GM21526 (cell line): ENCODE data around the gene MCRS1.

Source experiments
- ATAC-seq: cut with Tn5 transposase; IDR thresholded peaks from one replicate; pipeline ENCODE4 v1.9.1; 2021; ENCODE audit warnings: moderate library complexity; ENCODE audit not compliant: unreplicated experiment, low FRiP score

MCRS1 gene

DNA sequence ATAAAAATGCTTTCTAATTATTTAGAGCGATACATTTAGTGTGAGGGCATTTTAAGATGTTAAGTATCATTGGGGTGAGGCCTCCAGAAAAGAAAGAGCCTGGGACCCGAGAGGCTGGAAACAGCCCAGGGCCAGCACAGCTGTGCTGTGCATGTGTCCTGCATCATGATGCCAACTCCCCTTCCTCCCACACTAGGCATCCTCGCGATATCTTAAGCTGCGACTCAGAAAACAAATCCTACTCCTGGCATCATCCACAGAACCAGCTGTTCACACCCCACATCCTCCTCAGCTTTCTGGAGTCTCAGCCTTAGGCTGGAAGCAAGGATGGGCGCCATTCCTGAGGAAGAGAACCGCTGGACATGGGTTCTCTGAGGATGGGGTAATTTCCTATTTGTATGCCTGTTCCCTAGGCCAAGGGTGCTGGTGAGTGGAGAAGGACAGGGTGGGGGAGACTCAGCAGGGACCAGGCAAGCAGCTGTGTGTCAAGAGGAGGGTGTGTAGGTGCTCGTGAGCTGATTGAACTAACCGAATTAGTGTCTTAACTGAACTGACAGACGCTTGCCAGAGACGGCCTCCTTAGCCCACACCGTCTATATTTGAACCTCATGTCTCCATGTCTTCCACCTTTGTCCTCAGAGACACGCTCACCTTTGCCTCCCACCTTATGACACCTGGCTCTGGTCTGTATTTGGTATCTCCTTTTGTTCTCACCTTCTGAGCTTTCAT, 15.6 kb upstream of the MCRS1 start:
- ATAC-seq = no peak

DNA sequence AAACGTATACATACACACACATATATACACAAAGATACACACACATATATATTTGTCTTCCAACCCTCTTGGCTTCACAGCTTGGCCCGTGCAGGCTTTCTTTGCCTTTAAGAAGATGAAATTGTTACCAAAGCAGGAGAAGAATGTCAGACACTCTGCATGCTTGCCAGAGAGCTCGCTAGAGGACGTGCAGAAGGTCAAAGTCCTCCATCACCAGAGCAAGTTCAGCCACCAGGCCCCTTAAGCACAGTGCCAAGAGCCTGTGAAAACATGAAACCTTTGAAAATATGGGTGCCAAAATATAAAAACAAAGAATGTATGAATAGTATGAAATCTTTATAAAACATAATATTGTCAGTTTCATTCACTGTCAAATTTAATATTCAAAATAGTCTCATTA, 14.9 kb upstream of the MCRS1 start:
- ATAC-seq = no peak

DNA sequence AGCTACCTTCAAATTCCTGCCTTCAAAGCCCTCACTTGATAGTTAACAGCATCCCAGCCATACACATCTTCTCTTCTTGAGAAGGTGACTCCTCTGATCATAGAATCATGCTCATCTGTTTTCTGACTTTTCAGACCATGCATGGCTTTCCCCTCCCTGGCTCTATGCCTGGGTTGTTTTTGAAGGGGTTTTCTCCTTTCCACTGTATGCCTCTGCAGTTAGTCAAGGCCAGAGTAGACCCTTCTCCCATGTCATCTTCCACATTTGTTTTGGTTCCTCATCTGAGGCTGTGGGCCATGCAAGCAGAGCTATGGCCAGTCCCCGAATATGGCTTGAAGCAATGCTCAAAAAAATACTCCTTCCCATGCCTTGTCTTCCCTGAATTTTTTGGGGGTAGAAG, 14.3 kb upstream of the MCRS1 start:
- no peak for ATAC-seq

DNA sequence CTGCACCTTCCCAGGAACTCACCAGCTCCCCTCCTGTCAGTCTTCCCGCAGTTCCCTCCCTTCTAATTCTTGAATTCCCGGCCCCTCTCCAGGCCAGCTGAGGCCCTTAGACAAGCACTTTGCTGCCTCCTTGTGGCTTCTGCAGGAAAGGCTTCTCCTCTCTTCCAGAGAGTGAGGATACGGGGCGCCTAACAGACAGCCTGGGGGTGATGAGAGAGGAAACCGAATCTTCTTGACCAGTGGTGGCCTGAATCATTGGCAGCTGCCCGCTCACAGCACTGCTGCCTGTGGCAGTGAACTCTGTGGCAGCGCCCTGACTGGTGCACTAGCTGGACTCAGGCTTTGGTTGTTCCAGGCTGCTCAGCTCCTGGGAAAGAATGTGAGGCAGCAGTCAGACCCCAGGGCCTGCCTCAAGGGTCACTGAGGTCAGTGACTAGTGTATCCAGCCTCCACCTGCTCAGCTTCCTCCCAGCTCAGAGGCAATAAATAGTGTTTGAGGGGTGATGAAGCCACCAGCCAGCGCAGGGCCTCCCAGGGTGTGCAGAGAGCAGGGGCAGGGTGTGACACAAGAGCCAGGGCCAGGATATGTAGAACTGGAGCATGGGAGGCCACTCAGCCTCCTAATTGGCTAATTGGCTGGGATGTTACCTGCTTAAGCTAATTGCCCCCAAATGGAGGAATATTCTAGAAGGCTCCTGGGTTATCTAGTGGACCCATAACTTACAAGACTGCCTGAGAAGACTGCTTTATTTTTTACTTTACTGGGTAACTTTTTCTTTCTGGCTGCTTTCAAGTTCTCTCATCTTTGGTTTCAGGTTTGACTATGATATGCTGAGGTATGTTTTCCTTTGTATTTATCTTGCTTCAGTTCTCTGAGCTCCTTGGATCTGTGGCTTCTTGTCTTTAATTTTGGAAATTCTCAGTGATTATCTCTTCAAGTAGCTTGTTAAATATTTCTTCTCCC, 12.9 kb upstream of the MCRS1 start:
- no peak for ATAC-seq

DNA sequence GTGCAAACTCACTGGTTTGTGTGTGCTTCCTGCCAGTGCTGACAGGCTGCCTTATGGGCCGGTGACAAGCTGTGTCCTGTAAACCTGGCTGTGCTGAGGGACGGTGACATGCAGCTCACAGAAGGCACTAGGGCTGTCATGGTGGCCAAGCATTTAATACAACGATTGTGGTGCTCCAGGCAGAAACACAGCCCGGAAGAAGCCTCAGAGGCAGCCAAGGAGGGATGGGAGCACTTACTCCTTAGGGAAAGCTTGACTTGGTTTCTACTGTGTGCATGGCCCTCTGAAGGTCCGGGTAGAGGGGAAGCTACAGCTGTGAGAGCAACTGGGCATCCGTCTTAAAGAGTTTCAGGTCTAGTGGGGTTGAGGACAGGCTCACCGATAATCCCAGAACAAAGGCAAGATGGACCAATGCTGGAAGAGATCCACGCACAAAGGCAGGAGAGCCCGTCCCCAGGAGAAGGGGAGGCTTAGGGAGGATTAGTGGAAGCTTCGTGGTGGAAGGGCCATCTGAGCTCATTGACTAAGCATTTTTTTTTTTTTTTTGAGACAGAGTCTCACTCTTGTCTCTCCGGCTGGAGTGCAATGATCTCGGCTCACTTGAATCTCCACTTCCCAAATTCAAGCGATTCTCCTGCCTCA, 10.7 kb upstream of the MCRS1 start:
- ATAC-seq = no peak

DNA sequence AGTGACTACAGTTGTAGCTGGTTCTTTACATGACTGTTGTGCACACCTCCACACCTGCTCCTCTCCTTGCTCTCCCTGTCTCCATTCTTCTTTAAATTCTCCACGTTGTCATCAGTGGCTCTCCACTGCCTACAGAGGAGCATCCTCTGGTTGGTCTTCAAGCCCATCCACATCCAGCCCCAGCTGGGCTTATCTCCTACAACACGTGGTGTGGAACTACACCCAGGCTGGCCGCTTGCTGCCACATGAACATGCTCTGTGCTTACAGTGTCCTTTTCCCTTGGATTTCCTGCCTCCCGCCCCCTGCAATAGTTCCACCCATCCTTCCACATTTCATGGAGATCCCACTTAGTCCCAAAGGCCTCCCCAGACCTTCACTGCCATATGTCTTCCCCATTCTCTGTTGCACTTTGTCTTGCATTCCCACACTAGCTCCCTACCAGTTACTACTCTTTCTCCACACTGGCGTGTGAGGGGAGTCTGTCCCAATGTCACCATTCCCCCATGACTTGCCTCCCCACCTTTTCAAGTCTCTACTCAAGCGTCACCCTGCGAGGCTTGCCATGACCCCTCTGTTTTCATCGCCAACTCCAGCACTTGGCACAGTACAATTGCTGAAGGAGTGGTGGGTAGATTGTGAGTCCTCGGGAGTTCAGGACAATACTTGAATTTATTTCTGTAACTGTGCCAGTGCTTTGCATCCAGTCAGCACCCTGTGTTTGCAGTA, 9.8 kb upstream of the MCRS1 start:
- no peak for ATAC-seq

DNA sequence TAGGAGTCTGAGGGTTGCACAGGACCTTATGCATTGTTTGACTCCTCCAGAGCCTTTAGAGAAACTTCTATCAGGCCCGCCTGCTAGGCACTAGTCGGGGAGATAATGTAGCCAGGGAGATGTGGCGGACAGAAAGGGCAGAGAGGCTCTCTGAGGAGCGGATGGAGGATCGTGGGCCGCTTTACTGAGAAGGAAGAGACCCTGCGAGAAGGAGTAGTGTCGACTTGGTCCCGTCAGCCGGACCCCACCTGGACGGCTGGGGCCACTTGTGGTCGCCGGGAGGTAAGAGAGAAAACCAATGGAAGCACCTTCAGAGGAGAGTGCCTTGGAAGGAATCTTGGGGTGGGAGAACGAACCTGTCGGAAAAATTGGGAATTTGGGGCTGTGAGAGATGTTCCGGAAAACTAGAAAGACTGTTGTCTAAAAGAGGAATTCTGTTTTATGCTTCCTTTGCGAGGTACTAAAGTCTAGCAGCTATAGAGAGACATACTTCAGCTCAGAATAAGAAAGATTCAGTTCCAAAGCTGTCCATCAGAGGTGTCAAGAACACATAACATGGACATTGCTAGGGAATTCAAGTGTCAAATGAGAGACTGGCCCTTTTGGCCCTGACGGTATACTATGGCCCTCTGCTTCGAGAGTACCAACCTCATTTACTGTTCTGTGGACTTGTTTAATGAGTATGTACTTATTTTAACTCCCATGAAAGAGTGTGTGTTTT, 660 bp upstream of the MCRS1 start:
- peak; percentile 8 for ATAC-seq

DNA sequence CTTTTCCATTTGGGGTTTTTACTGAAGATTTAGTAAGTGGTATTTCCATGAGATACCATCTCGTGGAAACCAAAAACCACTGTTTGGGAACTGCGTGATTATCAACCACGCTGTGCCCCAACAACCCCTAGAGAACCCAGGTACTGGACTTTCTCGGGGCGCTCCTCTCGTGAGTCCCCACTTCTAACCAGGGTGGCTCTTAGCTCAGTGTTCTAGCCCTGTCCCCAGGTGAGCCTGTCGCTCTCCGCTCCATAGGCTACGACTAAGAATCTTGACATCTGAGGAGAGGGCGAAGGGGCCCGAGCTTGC, 686 bp downstream of the MCRS1 start:
- ATAC-seq = peak; percentile 10

DNA sequence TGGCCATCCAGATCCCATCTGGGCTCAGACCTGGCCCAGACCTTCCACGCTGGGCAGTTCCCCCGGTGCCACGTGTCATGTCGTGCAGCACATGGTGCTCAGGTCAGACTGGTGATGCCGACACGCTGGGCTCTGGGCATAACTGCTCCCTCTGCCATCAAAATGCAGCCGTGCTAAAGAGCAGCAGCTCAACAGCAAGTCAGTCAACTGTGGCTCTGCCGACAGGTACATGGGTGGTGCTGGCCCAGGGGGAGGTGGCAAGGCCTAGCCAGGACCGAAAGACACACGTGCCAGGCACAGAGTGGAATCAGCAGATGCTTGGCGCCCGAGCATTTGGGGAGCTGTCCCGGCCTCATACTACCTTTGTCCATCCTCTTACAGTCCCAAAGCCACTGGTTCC, 1.6 kb downstream of the MCRS1 start:
- ATAC-seq = no peak

DNA sequence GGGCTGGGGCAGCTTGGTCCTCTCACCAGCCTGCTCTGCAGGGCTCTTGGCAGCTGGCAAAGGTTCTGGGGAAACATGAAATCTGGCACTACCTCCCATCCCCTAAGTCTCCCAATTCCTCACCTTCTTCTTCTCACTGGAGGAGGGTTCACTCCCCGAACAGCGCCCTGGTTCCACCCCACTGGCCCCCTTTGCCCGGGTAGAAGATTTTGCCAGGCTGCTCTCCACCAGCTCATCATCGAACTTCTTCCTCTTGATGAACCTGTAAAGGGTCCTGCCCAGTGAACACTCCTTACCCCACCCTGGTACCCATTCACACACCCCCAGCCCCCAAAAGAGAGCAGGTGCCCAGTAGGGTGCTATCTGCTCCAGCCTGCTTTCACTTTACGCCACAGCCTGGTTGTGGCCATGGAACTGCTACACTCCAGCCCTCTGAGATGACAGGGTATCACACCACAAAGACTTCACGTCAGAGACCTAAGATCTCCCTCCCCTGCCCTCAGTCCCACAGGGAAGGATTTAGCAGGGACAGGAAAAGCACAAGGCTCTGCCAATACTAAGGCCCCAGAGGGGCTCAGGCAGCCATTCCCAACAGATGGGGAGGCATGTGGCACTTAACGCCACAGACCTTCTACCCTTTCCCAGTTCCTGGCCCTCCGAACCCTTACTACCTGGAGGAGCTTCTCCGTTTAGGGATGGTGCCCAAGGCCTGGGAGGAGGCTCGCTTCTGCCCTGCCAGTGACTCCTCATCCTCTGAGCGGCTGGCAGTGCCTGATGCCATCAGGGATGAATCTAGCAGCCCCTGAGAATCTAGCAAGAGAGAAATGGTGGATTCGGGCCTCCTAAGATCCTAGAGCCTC, 2.3 kb downstream of the MCRS1 start:
- ATAC-seq = no peak

DNA sequence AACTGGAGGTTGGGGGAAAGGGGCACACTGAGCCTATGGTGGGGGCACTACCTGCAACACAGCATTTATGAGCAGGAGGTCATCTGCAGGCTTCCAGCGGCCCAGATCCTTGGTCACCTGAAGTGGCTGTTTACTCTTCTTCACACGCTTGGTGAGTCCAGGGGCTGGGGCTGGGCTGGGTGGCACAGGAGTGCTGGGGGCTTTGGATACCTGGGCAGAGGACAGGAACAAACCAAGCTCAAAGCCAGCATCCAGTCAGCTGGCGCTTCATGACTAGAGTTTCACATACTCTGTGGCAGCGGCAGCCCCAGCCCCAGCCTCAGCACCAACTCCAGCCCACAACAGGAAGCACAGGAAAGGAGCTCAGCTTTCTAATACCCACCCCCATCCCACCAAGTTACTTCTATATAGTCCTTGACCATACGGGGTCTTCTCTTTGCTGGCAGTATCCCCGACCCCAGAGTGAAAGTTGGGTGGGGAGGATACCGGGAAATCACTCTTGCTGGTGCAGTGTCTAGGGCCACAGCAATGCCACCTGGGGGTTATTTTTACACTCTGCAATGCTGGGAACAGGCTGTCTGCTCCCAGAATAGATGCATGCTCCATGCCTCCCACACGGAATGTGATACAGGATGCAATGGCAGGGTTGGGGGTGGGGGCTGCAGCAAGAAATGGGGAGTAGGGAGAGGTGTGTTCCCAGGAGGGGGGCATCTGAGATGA, 3.1 kb downstream of the MCRS1 start:
- no peak for ATAC-seq

DNA sequence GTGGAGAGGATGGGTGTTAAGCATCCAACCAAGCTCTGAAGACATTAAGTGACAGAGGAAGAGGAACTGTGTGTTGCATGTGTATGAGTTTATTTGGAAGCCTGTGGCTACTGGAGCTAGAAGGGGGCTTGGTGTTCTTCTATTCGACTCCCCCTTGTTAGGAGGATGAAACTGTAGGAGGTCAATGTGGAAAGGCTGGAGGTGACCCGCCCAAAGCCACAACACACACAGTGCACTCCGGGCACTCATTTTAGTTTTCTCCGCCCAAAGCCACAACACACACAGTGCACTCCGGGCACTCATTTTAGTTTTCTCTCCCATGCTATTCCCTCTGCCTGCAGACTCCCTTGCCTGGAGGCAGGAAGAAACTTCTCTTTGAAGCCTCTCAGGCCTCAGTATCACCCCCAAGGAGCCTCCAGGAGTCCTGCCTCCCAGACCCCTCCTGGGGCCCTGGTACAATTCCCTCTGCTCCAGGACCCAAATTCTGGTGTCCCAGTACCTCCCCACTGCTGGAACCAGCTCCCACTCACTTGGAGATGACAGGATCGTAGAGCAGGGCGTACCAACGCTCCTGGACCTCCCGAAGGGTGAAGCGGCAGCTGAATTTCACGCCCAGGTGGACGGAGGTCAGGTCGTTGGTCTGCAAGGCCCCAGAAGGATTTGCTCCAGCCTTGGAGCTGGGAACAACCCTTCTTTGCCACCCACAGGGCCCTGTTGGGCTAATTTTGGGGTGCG, 3.8 kb downstream of the MCRS1 start:
- no peak for ATAC-seq

DNA sequence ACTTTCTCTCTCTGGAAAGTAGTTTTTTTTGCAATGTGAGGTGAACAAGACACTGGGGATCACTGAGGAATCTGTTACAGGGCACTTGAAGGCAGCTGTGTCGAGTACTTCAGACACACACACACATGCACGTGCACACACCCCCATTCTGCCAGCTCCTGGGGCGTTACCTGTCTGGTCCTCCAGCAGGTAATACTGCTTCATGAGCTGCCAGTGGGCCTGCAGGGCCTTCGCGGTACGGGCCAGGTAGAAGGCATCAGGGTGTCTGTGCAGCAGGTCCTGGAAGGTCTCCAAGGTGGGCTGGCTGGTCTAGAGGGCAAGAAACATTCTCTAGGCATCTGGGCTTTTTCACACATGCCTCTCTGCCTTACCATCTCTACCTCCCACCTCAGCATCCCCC, 5.1 kb downstream of the MCRS1 start:
- no peak for ATAC-seq

DNA sequence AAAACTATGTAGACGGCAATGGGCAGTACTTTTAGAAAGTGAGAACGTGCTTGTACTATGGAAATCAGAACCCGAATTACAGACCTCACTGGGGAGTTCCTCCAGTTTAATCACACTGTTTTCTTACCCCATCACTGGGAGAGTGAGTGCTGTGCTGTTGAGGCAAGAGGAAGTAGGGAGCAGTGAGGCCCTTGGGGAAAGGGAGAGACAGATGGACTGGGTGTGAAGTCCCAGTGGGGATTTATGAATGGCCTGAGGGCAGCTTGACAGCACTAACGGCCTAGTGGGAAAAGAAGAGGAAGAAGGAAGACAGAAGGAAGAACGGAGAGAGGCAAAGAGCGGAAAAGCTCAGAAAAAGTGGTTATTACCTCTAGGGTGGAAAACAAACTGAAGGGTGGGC, 5.7 kb downstream of the MCRS1 start:
- ATAC-seq = no peak

DNA sequence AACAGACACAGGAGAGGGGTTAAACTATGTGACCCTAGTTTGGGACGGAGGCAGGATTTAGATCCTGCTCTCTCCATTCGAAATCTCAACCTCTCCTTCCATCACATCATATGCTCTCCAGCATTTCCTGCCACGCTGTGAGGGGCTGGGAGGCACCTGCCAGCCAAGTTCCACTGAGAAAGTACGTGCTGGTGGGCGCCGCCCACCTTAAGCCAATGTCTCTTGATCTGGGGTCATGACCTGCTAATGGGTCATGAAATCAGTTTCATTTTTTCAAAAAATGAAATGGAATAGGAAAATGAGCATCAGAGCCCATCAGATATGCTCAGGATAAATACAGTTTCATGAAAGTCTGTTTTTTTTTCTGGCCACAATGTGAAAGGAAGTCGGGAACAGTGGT, 7.2 kb downstream of the MCRS1 start:
- no peak for ATAC-seq

DNA sequence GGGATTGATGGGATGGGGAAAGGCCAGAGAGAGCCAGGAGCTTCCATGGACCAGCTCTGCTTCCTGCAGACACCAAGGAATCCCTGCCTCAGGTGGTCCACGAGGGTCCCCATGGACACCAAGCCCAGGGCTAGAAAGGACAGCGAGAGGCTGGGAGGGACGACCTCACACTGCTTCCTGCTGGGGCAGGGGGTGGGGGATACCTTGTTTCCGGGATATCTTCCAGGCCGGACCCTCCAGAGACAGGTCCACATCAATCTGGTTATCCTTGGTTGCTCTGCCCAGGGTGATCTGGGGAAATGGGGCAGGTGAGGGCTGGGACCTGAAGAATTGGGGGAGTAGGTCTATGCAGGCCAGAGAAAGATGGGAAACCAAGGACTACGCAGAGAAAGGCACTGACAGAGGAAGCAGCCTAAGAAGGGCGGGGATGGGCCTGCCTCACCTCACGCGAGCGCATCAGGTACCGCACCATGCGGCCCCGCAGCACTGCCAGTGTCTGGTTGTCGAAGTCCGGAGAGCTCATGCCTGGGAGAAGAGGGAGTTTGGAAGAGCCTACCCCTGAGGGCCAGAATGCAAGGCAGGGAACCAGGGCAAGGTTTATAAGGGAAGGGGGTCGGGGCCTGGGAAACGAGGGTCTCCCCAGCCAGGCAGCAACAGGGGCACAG, 8.8 kb downstream of the MCRS1 start:
- ATAC-seq = no peak

DNA sequence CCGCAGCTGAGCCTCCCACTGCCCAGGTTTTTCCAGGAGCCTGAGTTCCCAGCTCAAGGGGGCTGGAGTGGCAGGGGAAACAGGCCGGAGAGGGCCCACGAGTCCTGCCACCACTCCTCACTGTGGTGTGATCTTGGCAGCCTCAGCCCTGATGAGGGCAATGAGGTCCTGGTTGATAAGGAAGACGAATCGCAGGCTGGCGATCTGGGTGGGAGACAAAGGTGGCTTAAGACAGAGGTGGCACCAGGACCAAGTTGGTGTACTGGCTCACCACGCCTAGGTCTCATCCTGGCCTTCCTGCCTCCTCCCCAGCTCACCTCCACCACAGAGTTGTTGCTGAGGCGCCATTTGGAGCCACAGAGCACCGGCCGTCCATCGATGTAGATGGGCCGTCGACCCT, 9.4 kb downstream of the MCRS1 start:
- ATAC-seq = no peak

DNA sequence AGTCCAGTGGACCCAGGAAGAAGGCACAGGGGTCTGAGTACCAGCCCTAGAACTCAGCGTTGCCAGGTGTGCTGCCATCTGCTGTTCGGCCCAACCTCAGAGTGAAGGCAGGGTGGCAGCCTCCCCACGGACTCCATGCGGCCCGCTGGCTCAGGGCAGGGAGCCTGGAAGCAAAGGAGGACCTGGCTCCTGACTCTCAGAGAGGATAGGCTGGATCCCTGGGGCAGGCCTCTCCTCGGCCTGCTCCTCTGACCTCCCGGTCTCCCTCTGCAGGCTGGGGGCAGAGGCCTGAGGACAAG, 10.1 kb downstream of the MCRS1 start:
- ATAC-seq = no peak
